Measurements from ENCODE around the gene SCAI. TPM values are rescaled to one million over a fixed set of nuclear protein-coding genes. Genes with fewer than 3 reads are reported as not detected.

The SCAI gene
- total and polyA plus RNA-seq, 2 of the 4 experiments (the other 2 are of a cell fraction), result 3.6 to 14.5 TPM

GRCh38 chr9:125150349-125151245, 7.3 kb upstream of the SCAI start:
- H3K14ac ChIP-seq (replicated peaks; ENCODE audit: low read depth, low read length), result no peak overlapping the region
- no peak for TF ChIP-seq BHLHE40 (IDR thresholded peaks at IDR 0.05; ENCODE audit: low read depth, low read length)
- no peak for TF ChIP-seq SMC3 (IDR thresholded peaks at IDR 0.05; ENCODE audit: low read depth, low read length)
- TF ChIP-seq MAFK (IDR thresholded peaks at IDR 0.05; ENCODE audit: low read depth, low read length), result no peak
- no peak for TF ChIP-seq RFX5 (IDR thresholded peaks at IDR 0.05; ENCODE audit: low read depth, low read length)
- no peak for TF ChIP-seq ELK1 (IDR thresholded peaks at IDR 0.05; ENCODE audit: borderline replicate concordance, low read depth, low read length)
- TF ChIP-seq NFE2L2 (IDR thresholded peaks at IDR 0.05; ENCODE audit: low read depth, low read length), result no peak
- no peak for TF ChIP-seq MXI1 (IDR thresholded peaks at IDR 0.05; ENCODE audit: borderline replicate concordance, low read depth, low read length)
- no peak for TF ChIP-seq USF2 (IDR thresholded peaks at IDR 0.05; ENCODE audit: low read depth, low read length)
- no peak for TF ChIP-seq FOS (IDR thresholded peaks at IDR 0.05; ENCODE audit: low read depth, low read length)
- TF ChIP-seq CHD1 (IDR thresholded peaks at IDR 0.05; ENCODE audit: low read depth, low read length), result no peak
- no peak for TF ChIP-seq CEBPB (IDR thresholded peaks at IDR 0.05; ENCODE audit: low read depth, low read length)
- no peak for TF ChIP-seq RAD21 (IDR thresholded peaks at IDR 0.05; ENCODE audit: low read length)
- H3K56ac ChIP-seq (ENCODE audit: extremely low read depth, insufficient read depth, low read length), result no peak overlapping the region
- 83% methylated on average over 1 of the region's 12 CpGs; no CpG with 5 or more reads in 1 of the 2 experiments for WGBS, 2 experiments (ENCODE audit: extremely low coverage in 2 of 2, insufficient read length in 1 of 2)
- intact Hi-C loops (cut with micrococcal nuclease) (no loop called here), in situ Hi-C loops (cut with MboI; ENCODE audit: low sequenced_read_pairs) (no loop called here), dilution Hi-C loops (cut with HindIII; ENCODE audit: low sequenced_read_pairs, unreplicated experiment) (no loop called here)
- H4K91ac ChIP-seq (ENCODE audit: insufficient read depth, low read depth, low read length), result no peak overlapping the region
- no peak overlapping the region for H3K4me2 ChIP-seq (ENCODE audit: low read depth, low read length)
- no peak overlapping the region for H2BK5ac ChIP-seq (ENCODE audit: low read depth, low read length, poor library complexity, severe bottlenecking)
- CTCF ChIA-PET, result interaction anchor here (1.0 kb wide), 1 partner anchor 23 kb away, joined by 3 read pairs; no protein-coding TSS in a partner anchor
- no peak overlapping the region for H3K4me3 ChIP-seq (ENCODE audit: insufficient read depth, low read depth, low read length)
- peaks cover 33% of the 10 kb centered on the region for H3K36me3 ChIP-seq (ENCODE audit: control insufficient read depth, insufficient read depth, low read length)
- H2BK120ac ChIP-seq (ENCODE audit: low read depth, low read length), result no peak overlapping the region
- no peaks in the 10 kb centered on the region for H3K27me3 ChIP-seq (ENCODE audit: control insufficient read depth, insufficient read depth, low read length)
- no peaks in the 10 kb centered on the region for H3K9me3 ChIP-seq (ENCODE audit: control insufficient read depth, insufficient read depth, low read length)
- BruUV-seq (replicated peaks), result no TSS peak
- no peak for ATAC-seq (ENCODE audit: low read depth)
- H3K79me1 ChIP-seq (ENCODE audit: low read depth in 1 of 2, low read length in 2 of 2), result peaks cover 11 to 36% of the 10 kb centered on the region in 2 experiments
- no peak overlapping the region for H3K4ac ChIP-seq (ENCODE audit: low read depth, low read length)
- H4K8ac ChIP-seq (ENCODE audit: low read depth in 2 of 2, low read length in 2 of 2), result no peak overlapping the region
- no peaks in the 10 kb centered on the region for H4K20me1 ChIP-seq (ENCODE audit: insufficient read depth, low read length)
- POLR2A ChIA-PET (ENCODE audit: unreplicated experiment), result no interaction called here
- no peak overlapping the region for H3K9ac ChIP-seq (ENCODE audit: low read depth, low read length)
- H4K5ac ChIP-seq (ENCODE audit: low read depth, low read length), result no peak overlapping the region
- no peaks in the 10 kb centered on the region; the same call in 1 of the 2 replicates for H3K9me1 ChIP-seq (ENCODE audit: insufficient read depth, low read length)
- peaks cover 3% of the 10 kb centered on the region; the same call in 1 of the 2 replicates for H3K4me1 ChIP-seq (ENCODE audit: control insufficient read depth, insufficient read depth, low read length)
- no peak overlapping the region for H2AK5ac ChIP-seq (ENCODE audit: low read depth, low read length)
- H3K23ac ChIP-seq (ENCODE audit: low read depth, low read length), result no peak overlapping the region
- no peak for DNase-seq
- H3K18ac ChIP-seq (ENCODE audit: low read depth, low read length), result no peak overlapping the region
- H2BK20ac ChIP-seq (ENCODE audit: low read depth, low read length), result no peak overlapping the region
- no peak overlapping the region for H2AFZ ChIP-seq (replicated peaks; ENCODE audit: low read length, poor library complexity)
- H3K27ac ChIP-seq (ENCODE audit: insufficient read depth, low read length), result no peak overlapping the region
- H2BK15ac ChIP-seq (ENCODE audit: low read depth, low read length), result no peak overlapping the region
- H2AK9ac ChIP-seq (replicated peaks; ENCODE audit: low read depth, low read length, poor library complexity), result no peak overlapping the region
